Stimulated activated CD4-positive, alpha-beta T cell treated with anti-CD3 and anti-CD28 coated beads, Interleukin-15, amount 100 ng/mL, for 24 hours (primary cell): Measurements from ENCODE around the gene RNF224.
"Not testable (repeated sequence)": the region's sequence is repeated elsewhere in the genome, so short reads cannot be mapped to it uniquely, and the experiment has no call there.

Experiments
- DNase-seq: peaks from one replicate; pipeline ENCODE4 v3.0.0-alpha.2; 2020

The RNF224 gene

GRCh38 chr9:137228968-137229896, 1.9 kb downstream of the RNF224 start:
- DNase-seq, result no peak

GRCh38 chr9:137229903-137230704, 2.8 kb downstream of the RNF224 start:
- no peak for DNase-seq

GRCh38 chr9:137230705-137231371, 3.5 kb downstream of the RNF224 start, which contains the start of gene SLC34A3:
TSS of gene SLC34A3 (plus strand) at chr9:137230901. CDS start at chr9:137231703, 802 bp downstream.
- DNase-seq, result no peak

GRCh38 chr9:137231372-137232039, 4.2 kb downstream of the RNF224 start:
- no peak for DNase-seq

GRCh38 chr9:137232101-137232500, 4.8 kb downstream of the RNF224 start:
- no peak for DNase-seq

- DNase-seq, result no peak
Observed at GRCh38 chr9:137232510-137232909, 5.2 kb downstream of the RNF224 start.

GRCh38 chr9:137233143-137233980, 6.1 kb downstream of the RNF224 start:
- DNase-seq, result no peak

GRCh38 chr9:137234055-137234697, 6.9 kb downstream of the RNF224 start:
- DNase-seq, result no peak

GRCh38 chr9:137234758-137235423, 7.6 kb downstream of the RNF224 start:
- DNase-seq, result no peak

- no peak for DNase-seq
Observed at GRCh38 chr9:137235424-137236237, 8.3 kb downstream of the RNF224 start.

GRCh38 chr9:137236238-137236935, 9.1 kb downstream of the RNF224 start:
- DNase-seq, result peak; percentile 95

GRCh38 chr9:137236936-137237421, 9.7 kb downstream of the RNF224 start:
- no peak for DNase-seq

- DNase-seq, result no peak
Observed at GRCh38 chr9:137237759-137238726, 10.7 kb downstream of the RNF224 start.

GRCh38 chr9:137239541-137240200, 12.4 kb downstream of the RNF224 start:
- DNase-seq, result not testable (repeated sequence)

- DNase-seq, result peak; percentile 81
Observed at GRCh38 chr9:137240318-137240840, 13.1 kb downstream of the RNF224 start.

- DNase-seq, result peak; percentile 97
Observed at GRCh38 chr9:137240841-137241489, 13.7 kb downstream of the RNF224 start, which contains the start of gene TUBB4B. TSS of gene TUBB4B (plus strand) at chr9:137241287. CDS start at chr9:137241361, 74 bp downstream.
